ENCODE measurements around the gene RFFL.

The RFFL gene

GRCh38 chr17:34981538-34982241 lies 81.8 kb downstream of the RFFL start:
- peaks cover 4% of the 10 kb centered on the region for H3K36me3 ChIP-seq (replicated peaks)
- peak overlapping the region; percentile 72 for H3K4me3 ChIP-seq (ENCODE audit: low read depth, low read length)
- H3K27ac ChIP-seq = peak overlapping the region; percentile 97
- no peak for TF ChIP-seq CTCF (IDR thresholded peaks at IDR 0.05; ENCODE audit: low read depth, low read length, missing control alignments)
- DNase-seq = no peak
- no peaks in the 10 kb centered on the region for H3K27me3 ChIP-seq (replicated peaks)
- in situ Hi-C loops (cut with HindIII; ENCODE audit: low pct_ligation_motif_present, low sequenced_read_pairs) = no loop called here

GRCh38 chr17:34980681-34981537 lies 82.6 kb downstream of the RFFL start:
- H3K27ac ChIP-seq = peak overlapping the region; percentile 97
- DNase-seq = peak; percentile 71
- H3K4me3 ChIP-seq (ENCODE audit: low read depth, low read length) = peak overlapping the region; percentile 72
- in situ Hi-C loops (cut with HindIII; ENCODE audit: low pct_ligation_motif_present, low sequenced_read_pairs) = no loop called here
- H3K36me3 ChIP-seq (replicated peaks) = peaks cover 4% of the 10 kb centered on the region
- H3K27me3 ChIP-seq (replicated peaks) = no peaks in the 10 kb centered on the region
- TF ChIP-seq CTCF (IDR thresholded peaks at IDR 0.05; ENCODE audit: low read depth, low read length, missing control alignments) = peak; percentile 57

GRCh38 chr17:34980353-34980680 lies 83.2 kb downstream of the RFFL start, which contains the start of gene LIG3:
Gene LIG3, plus strand, starts transcription at chr17:34980512. Its CDS starts 2,494 bp downstream, at chr17:34983006.
- H3K36me3 ChIP-seq (replicated peaks) = peaks cover 4% of the 10 kb centered on the region
- in situ Hi-C loops (cut with HindIII; ENCODE audit: low pct_ligation_motif_present, low sequenced_read_pairs) = no loop called here
- no peak for TF ChIP-seq CTCF (IDR thresholded peaks at IDR 0.05; ENCODE audit: low read depth, low read length, missing control alignments)
- peak; percentile 92 for DNase-seq
- no peaks in the 10 kb centered on the region for H3K27me3 ChIP-seq (replicated peaks)
- peak within 1 kb of the TSS; percentile 72 for H3K4me3 ChIP-seq (ENCODE audit: low read depth, low read length)
- H3K27ac ChIP-seq = peak within 1 kb of the TSS; percentile 97

- Histone ChIP-seq H3K27ac (peak overlapping the region; percentile 97), H3K4me3 (ENCODE audit: low read depth, low read length) (peak overlapping the region; percentile 72), H3K27me3 (replicated peaks) (no peaks in the 10 kb centered on the region), H3K36me3 (replicated peaks) (peaks cover 4% of the 10 kb centered on the region)
- DNase-seq = no peak
- no peak for TF ChIP-seq CTCF (IDR thresholded peaks at IDR 0.05; ENCODE audit: low read depth, low read length, missing control alignments)
- in situ Hi-C loops (cut with HindIII; ENCODE audit: low pct_ligation_motif_present, low sequenced_read_pairs) = no loop called here
These were observed 83.7 kb downstream of the RFFL start for GRCh38 chr17:34979650-34980352.

GRCh38 chr17:34979153-34979552 lies 84.4 kb downstream of the RFFL start:
- H3K4me3 ChIP-seq (ENCODE audit: low read depth, low read length) = no peak overlapping the region
- no peak for DNase-seq
- H3K27me3 ChIP-seq (replicated peaks) = no peaks in the 10 kb centered on the region
- peaks cover 4% of the 10 kb centered on the region for H3K36me3 ChIP-seq (replicated peaks)
- TF ChIP-seq CTCF (IDR thresholded peaks at IDR 0.05; ENCODE audit: low read depth, low read length, missing control alignments) = no peak
- no peak overlapping the region for H3K27ac ChIP-seq
- in situ Hi-C loops (cut with HindIII; ENCODE audit: low pct_ligation_motif_present, low sequenced_read_pairs) = no loop called here

All from brain microvascular endothelial cell (primary cell).